WTC11 (cell line): ENCODE results near the gene CTSK. TPM values are rescaled to one million over a fixed set of nuclear protein-coding genes. Genes with fewer than 3 reads are reported as not detected.

Experiments used
- ATAC-seq: fragments of 200-7000 bp; cut with Tn5 transposase; 2 replicates; pipeline ENCODE4 v1.10.0; 2021; ENCODE audit warnings: mild to moderate bottlenecking, moderate library complexity
- CTCF ChIA-PET: fragments of 300-600 bp; sonication (Branson Sonifier 250); formaldehyde crosslinking; loops from one replicate; lab custom pipeline; 2021; ENCODE audit warnings: antibody characterized with exemption; lab: Charles Lee
- POLR2A ChIA-PET: fragments of 350-600 bp; sonication (Branson Sonifier 250); formaldehyde crosslinking; loops from one replicate; lab custom pipeline; 2021; ENCODE audit warnings: antibody characterized with exemption; lab: Charles Lee
- DNase-seq: peaks from one replicate; pipeline ENCODE4 v3.0.0; 2021; ENCODE audit warnings: low spot score
- H3K27ac Mint-ChIP-seq: 2 replicates; pipeline ENCODE4 v1.8.0; 2021; ENCODE audit warnings: mixed read lengths
- H3K27me3 Mint-ChIP-seq: 2 replicates; pipeline ENCODE4 v1.8.0; 2021; ENCODE audit warnings: low read depth, mild to moderate bottlenecking, moderate library complexity, mixed read lengths
- H3K36me3 Mint-ChIP-seq: 2 replicates; pipeline ENCODE4 v1.8.0; 2021; ENCODE audit warnings: mixed read lengths
- H3K4me1 Mint-ChIP-seq: 2 replicates; pipeline ENCODE4 v1.8.0; 2022; ENCODE audit warnings: mixed read lengths
- H3K4me3 Mint-ChIP-seq: 2 replicates; pipeline ENCODE4 v1.8.0; 2021; ENCODE audit warnings: mild to moderate bottlenecking, moderate library complexity, mixed read lengths
- H3K9me3 Mint-ChIP-seq: 2 replicates; pipeline ENCODE4 v1.8.0; 2021; ENCODE audit warnings: mixed read lengths
- CBFB ChIP-seq: sonication (generic); formaldehyde crosslinking; IDR thresholded peaks from 2 replicates; pipeline ENCODE4 v1.8.1; 2022; ENCODE audit warnings: mild to moderate bottlenecking, low read depth, missing genetic modification reagents
- GABPB1 ChIP-seq: sonication (generic); formaldehyde crosslinking; IDR thresholded peaks from 2 replicates; pipeline ENCODE4 v1.8.1; 2023; ENCODE audit warnings: mild to moderate bottlenecking, missing genetic modification reagents
- NFATC4 ChIP-seq: fragments of 250-450 bp; sonication (Bioruptor Pico); IDR thresholded peaks from 2 replicates; pipeline ENCODE4 v1.9.0; 2021; ENCODE audit warnings: mild to moderate bottlenecking
- NR3C1 ChIP-seq: sonication (generic); formaldehyde crosslinking; conservative IDR thresholded peaks from 2 replicates; pipeline ENCODE4 v1.8.1; 2023; ENCODE audit warnings: low read depth, mild to moderate bottlenecking, missing genetic modification reagents
- SMAD4 ChIP-seq: sonication (generic); formaldehyde crosslinking; IDR thresholded peaks from 2 replicates; pipeline ENCODE4 v1.8.0; 2022; ENCODE audit warnings: mild to moderate bottlenecking, missing genetic modification reagents
- SOX15 ChIP-seq: fragments of 250-450 bp; sonication (Bioruptor Pico); IDR thresholded peaks from 2 replicates; pipeline ENCODE4 v1.9.0; 2021; ENCODE audit warnings: mild to moderate bottlenecking
- SP1 ChIP-seq: sonication (generic); formaldehyde crosslinking; conservative IDR thresholded peaks from 2 replicates; pipeline ENCODE4 v1.8.1; 2022; ENCODE audit warnings: missing genetic modification reagents
- ZBTB21 ChIP-seq: sonication (generic); formaldehyde crosslinking; IDR thresholded peaks from 2 replicates; pipeline ENCODE4 v1.8.1; 2023; ENCODE audit warnings: mild to moderate bottlenecking, missing genetic modification reagents, borderline replicate concordance
- ZNF263 ChIP-seq: sonication (generic); formaldehyde crosslinking; IDR thresholded peaks from 2 replicates; pipeline ENCODE4 v1.8.1; 2022; ENCODE audit warnings: low read depth, mild to moderate bottlenecking, moderate library complexity, missing genetic modification reagents
- total RNA-seq: library from RNA; stranded (reverse); gene quantifications from 3 replicates; pipeline ENCODE4 v1.2.3, GENCODE V29; 2021
- TF ChIP-seq, protein P1 (sequence below): sonication (generic); formaldehyde crosslinking; IDR thresholded peaks from 2 replicates; pipeline ENCODE4 v1.8.0; 2022; ENCODE audit warnings: mild to moderate bottlenecking, missing genetic modification reagents
- TF ChIP-seq, protein P2 (sequence below): sonication (generic); formaldehyde crosslinking; conservative IDR thresholded peaks from 2 replicates; pipeline ENCODE4 v1.8.1; 2023; ENCODE audit warnings: mild to moderate bottlenecking, low read depth, missing genetic modification reagents, moderate library complexity
- TF ChIP-seq, protein P3 (sequence below): sonication (generic); formaldehyde crosslinking; IDR thresholded peaks from 2 replicates; pipeline ENCODE4 v1.8.0; 2023; ENCODE audit warnings: missing genetic modification reagents, mild to moderate bottlenecking, borderline replicate concordance
- TF ChIP-seq, protein P4 (sequence below): sonication (generic); formaldehyde crosslinking; IDR thresholded peaks from 2 replicates; pipeline ENCODE4 v1.8.1; 2023; ENCODE audit warnings: mild to moderate bottlenecking, missing genetic modification reagents
- TF ChIP-seq, protein P5 (sequence below): sonication (generic); formaldehyde crosslinking; IDR thresholded peaks from 2 replicates; pipeline ENCODE4 v1.8.1; 2022; ENCODE audit warnings: mild to moderate bottlenecking, missing genetic modification reagents, moderate library complexity, borderline replicate concordance
- TF ChIP-seq, protein P6 (sequence below): sonication (generic); formaldehyde crosslinking; IDR thresholded peaks from 2 replicates; pipeline ENCODE4 v1.8.1; 2023; ENCODE audit warnings: mild to moderate bottlenecking, missing genetic modification reagents, borderline replicate concordance
- TF ChIP-seq, protein P7 (sequence below): sonication (generic); formaldehyde crosslinking; IDR thresholded peaks from 2 replicates; pipeline ENCODE4 v1.8.1; 2022; ENCODE audit warnings: low read depth, missing genetic modification reagents, borderline replicate concordance
- TF ChIP-seq, protein P8 (sequence below): sonication (generic); formaldehyde crosslinking; conservative IDR thresholded peaks from 2 replicates; pipeline ENCODE4 v1.8.1; 2022; ENCODE audit warnings: mild to moderate bottlenecking, missing genetic modification reagents

The CTSK gene
- total RNA-seq, 1 experiment from 2014 or later = 9.4 TPM

DNA sequence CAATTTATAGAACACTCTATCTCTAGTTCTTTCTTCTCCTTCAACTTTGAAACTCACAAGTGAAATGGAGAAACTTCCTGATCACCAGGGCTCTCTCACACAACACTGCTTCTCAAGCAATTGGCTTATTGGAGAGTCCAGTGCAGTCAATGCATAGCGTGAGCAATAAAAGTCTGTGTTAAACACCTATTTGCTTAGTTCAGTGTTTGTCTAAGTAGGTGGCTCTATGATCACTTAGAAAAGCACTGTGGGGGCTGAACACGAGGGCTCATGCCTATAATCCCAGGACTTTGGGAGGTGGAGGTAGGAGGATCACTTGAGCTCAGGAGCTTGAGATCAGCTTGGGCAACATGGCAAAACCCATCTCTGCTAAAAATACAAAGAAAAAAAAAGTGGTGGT, 54.6 kb downstream of the CTSK start:
- no peaks in the 10 kb centered on the region; the same call in 1 of the 2 replicates for H3K27me3 Mint-ChIP-seq
- ATAC-seq (no peak), DNase-seq (no peak)
- no peaks in the 10 kb centered on the region for H3K9me3 Mint-ChIP-seq
- H3K4me1 Mint-ChIP-seq = 0 out of 2 replicates have a peak, but pooled peaks cover 2% of the 10 kb centered on the region
- H3K36me3 Mint-ChIP-seq = no peaks in the 10 kb centered on the region
- no peak overlapping the region for H3K4me3 Mint-ChIP-seq
- ChIA-PET POLR2A (interaction anchor here (0.6 kb wide), 1 partner anchor 163 kb away, joined by 4 read pairs; no protein-coding TSS in a partner anchor), CTCF (interaction anchor here (1.5 kb wide), 1 partner anchor 60 kb away, joined by 6 read pairs; no protein-coding TSS in a partner anchor)
- no peak for TF ChIP-seq SMAD4 (CRISPR knock-in tag)
- TF ChIP-seq, protein P1, sequence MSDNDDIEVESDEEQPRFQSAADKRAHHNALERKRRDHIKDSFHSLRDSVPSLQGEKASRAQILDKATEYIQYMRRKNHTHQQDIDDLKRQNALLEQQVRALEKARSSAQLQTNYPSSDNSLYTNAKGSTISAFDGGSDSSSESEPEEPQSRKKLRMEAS (CRISPR knock-in tag) = no peak
- TF ChIP-seq, protein P2, sequence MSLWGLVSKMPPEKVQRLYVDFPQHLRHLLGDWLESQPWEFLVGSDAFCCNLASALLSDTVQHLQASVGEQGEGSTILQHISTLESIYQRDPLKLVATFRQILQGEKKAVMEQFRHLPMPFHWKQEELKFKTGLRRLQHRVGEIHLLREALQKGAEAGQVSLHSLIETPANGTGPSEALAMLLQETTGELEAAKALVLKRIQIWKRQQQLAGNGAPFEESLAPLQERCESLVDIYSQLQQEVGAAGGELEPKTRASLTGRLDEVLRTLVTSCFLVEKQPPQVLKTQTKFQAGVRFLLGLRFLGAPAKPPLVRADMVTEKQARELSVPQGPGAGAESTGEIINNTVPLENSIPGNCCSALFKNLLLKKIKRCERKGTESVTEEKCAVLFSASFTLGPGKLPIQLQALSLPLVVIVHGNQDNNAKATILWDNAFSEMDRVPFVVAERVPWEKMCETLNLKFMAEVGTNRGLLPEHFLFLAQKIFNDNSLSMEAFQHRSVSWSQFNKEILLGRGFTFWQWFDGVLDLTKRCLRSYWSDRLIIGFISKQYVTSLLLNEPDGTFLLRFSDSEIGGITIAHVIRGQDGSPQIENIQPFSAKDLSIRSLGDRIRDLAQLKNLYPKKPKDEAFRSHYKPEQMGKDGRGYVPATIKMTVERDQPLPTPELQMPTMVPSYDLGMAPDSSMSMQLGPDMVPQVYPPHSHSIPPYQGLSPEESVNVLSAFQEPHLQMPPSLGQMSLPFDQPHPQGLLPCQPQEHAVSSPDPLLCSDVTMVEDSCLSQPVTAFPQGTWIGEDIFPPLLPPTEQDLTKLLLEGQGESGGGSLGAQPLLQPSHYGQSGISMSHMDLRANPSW (CRISPR knock-in tag) = no peak
- TF ChIP-seq ZNF263 (CRISPR knock-in tag) = no peak
- no peak overlapping the region for H3K27ac Mint-ChIP-seq

DNA sequence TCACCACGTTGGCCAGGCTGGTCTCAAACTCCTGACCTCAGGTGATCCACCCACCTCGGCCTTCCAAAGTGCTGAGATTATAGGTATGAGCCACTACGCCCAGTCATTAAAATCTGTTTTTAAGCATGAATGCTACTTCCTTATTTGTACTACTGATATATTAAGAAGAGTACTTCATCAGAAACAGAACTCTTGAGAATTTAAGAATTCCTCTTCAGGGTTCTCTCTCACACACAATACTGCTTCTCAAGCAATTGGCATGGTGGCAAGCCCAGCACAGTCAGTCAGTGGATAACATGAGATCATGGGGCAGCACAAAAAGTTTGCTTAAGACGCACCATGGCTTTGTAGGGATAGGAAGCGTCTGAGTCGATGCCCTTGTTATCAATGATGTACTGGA, 56.6 kb downstream of the CTSK start:
- no peaks in the 10 kb centered on the region; the same call in 1 of the 2 replicates for H3K27me3 Mint-ChIP-seq
- TF ChIP-seq, protein P3, sequence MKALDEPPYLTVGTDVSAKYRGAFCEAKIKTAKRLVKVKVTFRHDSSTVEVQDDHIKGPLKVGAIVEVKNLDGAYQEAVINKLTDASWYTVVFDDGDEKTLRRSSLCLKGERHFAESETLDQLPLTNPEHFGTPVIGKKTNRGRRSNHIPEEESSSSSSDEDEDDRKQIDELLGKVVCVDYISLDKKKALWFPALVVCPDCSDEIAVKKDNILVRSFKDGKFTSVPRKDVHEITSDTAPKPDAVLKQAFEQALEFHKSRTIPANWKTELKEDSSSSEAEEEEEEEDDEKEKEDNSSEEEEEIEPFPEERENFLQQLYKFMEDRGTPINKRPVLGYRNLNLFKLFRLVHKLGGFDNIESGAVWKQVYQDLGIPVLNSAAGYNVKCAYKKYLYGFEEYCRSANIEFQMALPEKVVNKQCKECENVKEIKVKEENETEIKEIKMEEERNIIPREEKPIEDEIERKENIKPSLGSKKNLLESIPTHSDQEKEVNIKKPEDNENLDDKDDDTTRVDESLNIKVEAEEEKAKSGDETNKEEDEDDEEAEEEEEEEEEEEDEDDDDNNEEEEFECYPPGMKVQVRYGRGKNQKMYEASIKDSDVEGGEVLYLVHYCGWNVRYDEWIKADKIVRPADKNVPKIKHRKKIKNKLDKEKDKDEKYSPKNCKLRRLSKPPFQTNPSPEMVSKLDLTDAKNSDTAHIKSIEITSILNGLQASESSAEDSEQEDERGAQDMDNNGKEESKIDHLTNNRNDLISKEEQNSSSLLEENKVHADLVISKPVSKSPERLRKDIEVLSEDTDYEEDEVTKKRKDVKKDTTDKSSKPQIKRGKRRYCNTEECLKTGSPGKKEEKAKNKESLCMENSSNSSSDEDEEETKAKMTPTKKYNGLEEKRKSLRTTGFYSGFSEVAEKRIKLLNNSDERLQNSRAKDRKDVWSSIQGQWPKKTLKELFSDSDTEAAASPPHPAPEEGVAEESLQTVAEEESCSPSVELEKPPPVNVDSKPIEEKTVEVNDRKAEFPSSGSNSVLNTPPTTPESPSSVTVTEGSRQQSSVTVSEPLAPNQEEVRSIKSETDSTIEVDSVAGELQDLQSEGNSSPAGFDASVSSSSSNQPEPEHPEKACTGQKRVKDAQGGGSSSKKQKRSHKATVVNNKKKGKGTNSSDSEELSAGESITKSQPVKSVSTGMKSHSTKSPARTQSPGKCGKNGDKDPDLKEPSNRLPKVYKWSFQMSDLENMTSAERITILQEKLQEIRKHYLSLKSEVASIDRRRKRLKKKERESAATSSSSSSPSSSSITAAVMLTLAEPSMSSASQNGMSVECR (CRISPR knock-in tag) = no peak
- TF ChIP-seq SOX15 = no peak
- no peak for TF ChIP-seq ZNF263 (CRISPR knock-in tag)
- TF ChIP-seq GABPB1 = no peak
- no peak for TF ChIP-seq CBFB (CRISPR knock-in tag)
- TF ChIP-seq NR3C1 = no peak
- TF ChIP-seq, protein P4, sequence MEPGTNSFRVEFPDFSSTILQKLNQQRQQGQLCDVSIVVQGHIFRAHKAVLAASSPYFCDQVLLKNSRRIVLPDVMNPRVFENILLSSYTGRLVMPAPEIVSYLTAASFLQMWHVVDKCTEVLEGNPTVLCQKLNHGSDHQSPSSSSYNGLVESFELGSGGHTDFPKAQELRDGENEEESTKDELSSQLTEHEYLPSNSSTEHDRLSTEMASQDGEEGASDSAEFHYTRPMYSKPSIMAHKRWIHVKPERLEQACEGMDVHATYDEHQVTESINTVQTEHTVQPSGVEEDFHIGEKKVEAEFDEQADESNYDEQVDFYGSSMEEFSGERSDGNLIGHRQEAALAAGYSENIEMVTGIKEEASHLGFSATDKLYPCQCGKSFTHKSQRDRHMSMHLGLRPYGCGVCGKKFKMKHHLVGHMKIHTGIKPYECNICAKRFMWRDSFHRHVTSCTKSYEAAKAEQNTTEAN = no peak
- TF ChIP-seq, protein P5, sequence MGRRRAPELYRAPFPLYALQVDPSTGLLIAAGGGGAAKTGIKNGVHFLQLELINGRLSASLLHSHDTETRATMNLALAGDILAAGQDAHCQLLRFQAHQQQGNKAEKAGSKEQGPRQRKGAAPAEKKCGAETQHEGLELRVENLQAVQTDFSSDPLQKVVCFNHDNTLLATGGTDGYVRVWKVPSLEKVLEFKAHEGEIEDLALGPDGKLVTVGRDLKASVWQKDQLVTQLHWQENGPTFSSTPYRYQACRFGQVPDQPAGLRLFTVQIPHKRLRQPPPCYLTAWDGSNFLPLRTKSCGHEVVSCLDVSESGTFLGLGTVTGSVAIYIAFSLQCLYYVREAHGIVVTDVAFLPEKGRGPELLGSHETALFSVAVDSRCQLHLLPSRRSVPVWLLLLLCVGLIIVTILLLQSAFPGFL (CRISPR knock-in tag) = no peak
- no peak for TF ChIP-seq SP1 (CRISPR knock-in tag)
- TF ChIP-seq, protein P6, sequence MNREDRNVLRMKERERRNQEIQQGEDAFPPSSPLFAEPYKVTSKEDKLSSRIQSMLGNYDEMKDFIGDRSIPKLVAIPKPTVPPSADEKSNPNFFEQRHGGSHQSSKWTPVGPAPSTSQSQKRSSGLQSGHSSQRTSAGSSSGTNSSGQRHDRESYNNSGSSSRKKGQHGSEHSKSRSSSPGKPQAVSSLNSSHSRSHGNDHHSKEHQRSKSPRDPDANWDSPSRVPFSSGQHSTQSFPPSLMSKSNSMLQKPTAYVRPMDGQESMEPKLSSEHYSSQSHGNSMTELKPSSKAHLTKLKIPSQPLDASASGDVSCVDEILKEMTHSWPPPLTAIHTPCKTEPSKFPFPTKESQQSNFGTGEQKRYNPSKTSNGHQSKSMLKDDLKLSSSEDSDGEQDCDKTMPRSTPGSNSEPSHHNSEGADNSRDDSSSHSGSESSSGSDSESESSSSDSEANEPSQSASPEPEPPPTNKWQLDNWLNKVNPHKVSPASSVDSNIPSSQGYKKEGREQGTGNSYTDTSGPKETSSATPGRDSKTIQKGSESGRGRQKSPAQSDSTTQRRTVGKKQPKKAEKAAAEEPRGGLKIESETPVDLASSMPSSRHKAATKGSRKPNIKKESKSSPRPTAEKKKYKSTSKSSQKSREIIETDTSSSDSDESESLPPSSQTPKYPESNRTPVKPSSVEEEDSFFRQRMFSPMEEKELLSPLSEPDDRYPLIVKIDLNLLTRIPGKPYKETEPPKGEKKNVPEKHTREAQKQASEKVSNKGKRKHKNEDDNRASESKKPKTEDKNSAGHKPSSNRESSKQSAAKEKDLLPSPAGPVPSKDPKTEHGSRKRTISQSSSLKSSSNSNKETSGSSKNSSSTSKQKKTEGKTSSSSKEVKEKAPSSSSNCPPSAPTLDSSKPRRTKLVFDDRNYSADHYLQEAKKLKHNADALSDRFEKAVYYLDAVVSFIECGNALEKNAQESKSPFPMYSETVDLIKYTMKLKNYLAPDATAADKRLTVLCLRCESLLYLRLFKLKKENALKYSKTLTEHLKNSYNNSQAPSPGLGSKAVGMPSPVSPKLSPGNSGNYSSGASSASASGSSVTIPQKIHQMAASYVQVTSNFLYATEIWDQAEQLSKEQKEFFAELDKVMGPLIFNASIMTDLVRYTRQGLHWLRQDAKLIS (CRISPR knock-in tag) = no peak
- TF ChIP-seq, protein P7, sequence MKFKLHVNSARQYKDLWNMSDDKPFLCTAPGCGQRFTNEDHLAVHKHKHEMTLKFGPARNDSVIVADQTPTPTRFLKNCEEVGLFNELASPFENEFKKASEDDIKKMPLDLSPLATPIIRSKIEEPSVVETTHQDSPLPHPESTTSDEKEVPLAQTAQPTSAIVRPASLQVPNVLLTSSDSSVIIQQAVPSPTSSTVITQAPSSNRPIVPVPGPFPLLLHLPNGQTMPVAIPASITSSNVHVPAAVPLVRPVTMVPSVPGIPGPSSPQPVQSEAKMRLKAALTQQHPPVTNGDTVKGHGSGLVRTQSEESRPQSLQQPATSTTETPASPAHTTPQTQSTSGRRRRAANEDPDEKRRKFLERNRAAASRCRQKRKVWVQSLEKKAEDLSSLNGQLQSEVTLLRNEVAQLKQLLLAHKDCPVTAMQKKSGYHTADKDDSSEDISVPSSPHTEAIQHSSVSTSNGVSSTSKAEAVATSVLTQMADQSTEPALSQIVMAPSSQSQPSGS (CRISPR knock-in tag) = no peak
- no peak for TF ChIP-seq NFATC4 (CRISPR knock-in tag)
- TF ChIP-seq ZBTB21 (CRISPR knock-in tag) = no peak
- TF ChIP-seq, protein P8, sequence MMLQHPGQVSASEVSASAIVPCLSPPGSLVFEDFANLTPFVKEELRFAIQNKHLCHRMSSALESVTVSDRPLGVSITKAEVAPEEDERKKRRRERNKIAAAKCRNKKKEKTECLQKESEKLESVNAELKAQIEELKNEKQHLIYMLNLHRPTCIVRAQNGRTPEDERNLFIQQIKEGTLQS (CRISPR knock-in tag) = no peak
- DNase-seq (no peak), ATAC-seq (no peak)
- POLR2A ChIA-PET = interaction anchor here (1.3 kb wide), 1 partner anchor 9 kb away, joined by 4 read pairs; no protein-coding TSS in a partner anchor
- no peaks in the 10 kb centered on the region for H3K9me3 Mint-ChIP-seq
- CTCF ChIA-PET = no interaction called here
- no peaks in the 10 kb centered on the region for H3K36me3 Mint-ChIP-seq
- no peak overlapping the region for H3K27ac Mint-ChIP-seq
- 0 out of 2 replicates have a peak, but pooled peaks cover 2% of the 10 kb centered on the region for H3K4me1 Mint-ChIP-seq
- H3K4me3 Mint-ChIP-seq = no peak overlapping the region
